RWPE1 (cell line): ENCODE data around the gene PRAF2.
A peak's percentile ranks its signal among the peaks of the same experiment; 100 is the strongest.

Source experiments
- CTCF ChIA-PET: fragments of 350-600 bp; sonication (Branson Sonifier 250); formaldehyde crosslinking; extraction: SDS; loops from one replicate; lab custom pipeline; 2021; lab: Yijun Ruan, JAX
- POLR2A ChIA-PET: fragments of 400-600 bp; formaldehyde crosslinking; extraction: SDS; loops from one replicate; lab custom pipeline; 2020; ENCODE audit warnings: antibody characterized with exemption; ENCODE audit not compliant: low non-redundant PET; lab: Yijun Ruan, JAX
- DNase-seq: peaks from one replicate; pipeline ENCODE4 v3.0.0; 2012; ENCODE audit warnings: low spot score
- H3K27ac ChIP-seq: fragments of 450-650 bp; 2 replicates; pipeline ENCODE4 v1.5.1; 2017
- CTCF ChIP-seq: fragments of 450-650 bp; conservative IDR thresholded peaks from 2 replicates; pipeline ENCODE4 v1.5.1; 2017; ENCODE audit warnings: low read depth, mild to moderate bottlenecking

Gene PRAF2

GRCh38 chrX:49069038-49069437, 4.8 kb downstream of the PRAF2 start:
- H3K27ac ChIP-seq, result 0 out of 2 replicates have a peak overlapping the region, but pooled peaks have one; percentile 9
- CTCF ChIA-PET, result no interaction called here
- no peak for DNase-seq
- no peak for TF ChIP-seq CTCF
- POLR2A ChIA-PET, result no interaction called here

GRCh38 chrX:49067285-49068120, 6.3 kb downstream of the PRAF2 start:
- ChIA-PET POLR2A (no interaction called here), CTCF (interaction anchor here (0.6 kb wide), 1 partner anchor 561 kb away, joined by 3 read pairs; no protein-coding TSS in a partner anchor)
- no peak overlapping the region for H3K27ac ChIP-seq
- no peak for TF ChIP-seq CTCF
- no peak for DNase-seq

GRCh38 chrX:49066690-49067089, 7.1 kb downstream of the PRAF2 start:
- no peak for DNase-seq
- H3K27ac ChIP-seq, result no peak overlapping the region
- TF ChIP-seq CTCF, result no peak
- ChIA-PET CTCF (no interaction called here), POLR2A (no interaction called here)

- ChIA-PET POLR2A (no interaction called here), CTCF (no interaction called here)
- no peak for TF ChIP-seq CTCF
- no peak overlapping the region for H3K27ac ChIP-seq
- no peak for DNase-seq
Measured at GRCh38 chrX:49066278-49066677, 7.5 kb downstream of the PRAF2 start.

- H3K27ac ChIP-seq, result no peak overlapping the region
- ChIA-PET CTCF (no interaction called here), POLR2A (no interaction called here)
- DNase-seq, result no peak
- no peak for TF ChIP-seq CTCF
Measured at GRCh38 chrX:49064735-49065134, 9.1 kb downstream of the PRAF2 start.

GRCh38 chrX:49064303-49064702, 9.5 kb downstream of the PRAF2 start:
- TF ChIP-seq CTCF, result no peak
- ChIA-PET CTCF (no interaction called here), POLR2A (no interaction called here)
- H3K27ac ChIP-seq, result no peak overlapping the region
- no peak for DNase-seq
